HepG2 (cell line): Measurements from ENCODE around the gene PASK. TPM values are rescaled to one million over a fixed set of nuclear protein-coding genes. Genes with fewer than 3 reads are reported as not detected.

Source experiments
- AGO2 ChIP-seq: fragments of 200-400 bp; formaldehyde crosslinking; optimal IDR thresholded peaks from 2 replicates; pipeline ENCODE3; 2017; ENCODE audit warnings: mild to moderate bottlenecking, low read depth, low read length, moderate library complexity
- AKAP8 ChIP-seq: sonication (generic); formaldehyde crosslinking; IDR thresholded peaks from 2 replicates; pipeline ENCODE4 v1.5.1; 2020; ENCODE audit warnings: mild to moderate bottlenecking, missing genetic modification reagents
- ATRX ChIP-seq: sonication (generic); formaldehyde crosslinking; IDR thresholded peaks from 2 replicates; pipeline ENCODE4 v1.4.0; 2020; ENCODE audit warnings: missing genetic modification reagents, borderline replicate concordance
- CHD4 ChIP-seq: fragments of 200-600 bp; sonication (generic); IDR thresholded peaks from 2 replicates; pipeline ENCODE4 v1.7.0; 2017; ENCODE audit warnings: mild to moderate bottlenecking, low read length, borderline replicate concordance
- FOSL2 ChIP-seq: sonication (generic); formaldehyde crosslinking; IDR thresholded peaks from 2 replicates; pipeline ENCODE4 v1.4.0; 2020; ENCODE audit warnings: missing genetic modification reagents
- GLI4 ChIP-seq: sonication (generic); formaldehyde crosslinking; IDR thresholded peaks from 2 replicates; pipeline ENCODE4 v1.5.1; 2020; ENCODE audit warnings: missing genetic modification reagents, mild to moderate bottlenecking, moderate library complexity, borderline replicate concordance
- HDAC6 ChIP-seq: fragments of 200-600 bp; sonication (generic); IDR thresholded peaks from 2 replicates; pipeline ENCODE4 v1.7.0; 2017; ENCODE audit warnings: mild to moderate bottlenecking, antibody characterized with exemption, low read length, low read depth
- HNF4G ChIP-seq, 2 experiments: sonication (generic) in 1 of 2; formaldehyde crosslinking in 1 of 2; IDR thresholded peaks; 2 replicates each; pipeline versions ENCODE4 v1.4.0 to v1.6.1; 2011 to 2020; ENCODE audit warnings: borderline replicate concordance in 2 of 2, low read depth in 2 of 2, mild to moderate bottlenecking in 2 of 2, low read length in 1 of 2, missing genetic modification reagents in 1 of 2, moderate library complexity in 1 of 2
- HNRNPLL ChIP-seq: fragments of 200-400 bp; formaldehyde crosslinking; IDR thresholded peaks from 2 replicates; pipeline ENCODE4 v1.6.1; 2017; ENCODE audit warnings: mild to moderate bottlenecking, low read depth, low read length; ENCODE audit not compliant: poor library complexity, severe bottlenecking
- HOXA5 ChIP-seq: sonication (generic); formaldehyde crosslinking; IDR thresholded peaks from 2 replicates; pipeline ENCODE4 v1.4.0; 2020; ENCODE audit warnings: missing genetic modification reagents
- KDM6A ChIP-seq: IDR thresholded peaks from 2 replicates; pipeline ENCODE4 v1.6.1; 2016; ENCODE audit warnings: low read depth
- NAIF1 ChIP-seq: sonication (generic); formaldehyde crosslinking; IDR thresholded peaks from 2 replicates; pipeline ENCODE4 v1.5.0; 2020; ENCODE audit warnings: mild to moderate bottlenecking, missing genetic modification reagents, borderline replicate concordance
- NCOR1 ChIP-seq: fragments of 200-600 bp; sonication (generic); IDR thresholded peaks from 2 replicates; pipeline ENCODE4 v1.7.0; 2017; ENCODE audit warnings: antibody characterized with exemption, low read length, borderline replicate concordance
- NFE2L2 ChIP-seq: fragments of 150-350 bp; IDR thresholded peaks from 2 replicates; pipeline ENCODE4 v1.6.1; 2014; ENCODE audit warnings: low read length
- NFRKB ChIP-seq: fragments of 450-650 bp; IDR thresholded peaks from 2 replicates; pipeline ENCODE4 v1.6.1; 2017
- PITX1 ChIP-seq: sonication (generic); formaldehyde crosslinking; IDR thresholded peaks from 2 replicates; pipeline ENCODE4 v1.5.1; 2020; ENCODE audit warnings: mild to moderate bottlenecking, missing genetic modification reagents
- SOX13 ChIP-seq, 3 experiments: fragments of 450-650 bp in 1 of 3; sonication (generic) in 1 of 3; formaldehyde crosslinking in 1 of 3; IDR thresholded peaks in 2 of 3; conservative IDR thresholded peaks in 1 of 3; 2 replicates each; pipeline versions ENCODE4 v1.5.0 to v1.6.1; 2016 to 2020; ENCODE audit warnings: antibody characterized with exemption in 1 of 3, mild to moderate bottlenecking in 1 of 3, missing compliant biosample characterization in 1 of 3, missing genetic modification reagents in 1 of 3, moderate library complexity in 1 of 3
- ZC3H13 ChIP-seq: sonication (generic); formaldehyde crosslinking; IDR thresholded peaks from 2 replicates; pipeline ENCODE4 v1.8.1; 2023; ENCODE audit warnings: mild to moderate bottlenecking, missing genetic modification reagents, moderate library complexity
- ZNF230 ChIP-seq: sonication (generic); formaldehyde crosslinking; IDR thresholded peaks from 2 replicates; pipeline ENCODE4 v1.4.0; 2020; ENCODE audit warnings: mild to moderate bottlenecking, missing genetic modification reagents
- ZNF432 ChIP-seq: sonication (generic); formaldehyde crosslinking; IDR thresholded peaks from 2 replicates; pipeline ENCODE4 v1.5.0; 2020; ENCODE audit warnings: missing genetic modification reagents, mild to moderate bottlenecking, borderline replicate concordance
- ZNF558 ChIP-seq: sonication (generic); formaldehyde crosslinking; IDR thresholded peaks from 2 replicates; pipeline ENCODE4 v1.9.0; 2022; ENCODE audit warnings: mild to moderate bottlenecking, missing genetic modification reagents, borderline replicate concordance
- ZNF605 ChIP-seq: sonication (generic); formaldehyde crosslinking; IDR thresholded peaks from 2 replicates; pipeline ENCODE4 v1.8.0; 2022; ENCODE audit warnings: mild to moderate bottlenecking, missing genetic modification reagents
- ZNF629 ChIP-seq: sonication (generic); formaldehyde crosslinking; conservative IDR thresholded peaks from 2 replicates; pipeline ENCODE4 v1.5.0; 2020; ENCODE audit warnings: missing genetic modification reagents
- ZNF75D ChIP-seq: sonication (generic); formaldehyde crosslinking; IDR thresholded peaks from 2 replicates; pipeline ENCODE4 v1.8.1; 2023; ENCODE audit warnings: missing genetic modification reagents, mild to moderate bottlenecking, borderline replicate concordance
- ZSCAN9 ChIP-seq: IDR thresholded peaks from 2 replicates; pipeline ENCODE4 v1.6.1; 2016; ENCODE audit warnings: borderline replicate concordance
- polyA plus RNA-seq, 8 experiments: library from polyadenylated mRNA; depleted of rRNA in 3 of 8; stranded (reverse) in 7 of 8; unstranded in 1 of 8; fragments of >200 nt; fragmentation: Illumina TruSeq in 4 of 8; extraction: Trizol in 4 of 8; gene quantifications; 2 replicates each; pipeline versions ENCODE4 v1.2.1 to v1.2.3, GENCODE V29; 2011 to 2016; ENCODE audit warnings: low read depth in 4 of 8, missing spikeins in 1 of 8, mixed read lengths in 1 of 8; ENCODE audit not compliant: insufficient read depth in 1 of 8
- total RNA-seq, 5 experiments: library from RNA; depleted of rRNA; stranded (reverse); fragments of >200 nt; fragmentation: Illumina TruSeq; extraction: Trizol; gene quantifications; 2 replicates each; pipeline ENCODE4 v1.2.3, GENCODE V29; 2016; ENCODE audit warnings: low read depth in 1 of 5
- TF ChIP-seq, protein P1 (sequence below): IDR thresholded peaks from 2 replicates; pipeline ENCODE4 v1.4.0; 2020; ENCODE audit warnings: mild to moderate bottlenecking, missing genetic modification reagents

PASK gene
- total and polyA plus RNA-seq, 2 of the 13 experiments (the other 11 are each of a cell fraction or from before 2014, with no cell fraction given) = 6.9 to 17.0 TPM

DNA sequence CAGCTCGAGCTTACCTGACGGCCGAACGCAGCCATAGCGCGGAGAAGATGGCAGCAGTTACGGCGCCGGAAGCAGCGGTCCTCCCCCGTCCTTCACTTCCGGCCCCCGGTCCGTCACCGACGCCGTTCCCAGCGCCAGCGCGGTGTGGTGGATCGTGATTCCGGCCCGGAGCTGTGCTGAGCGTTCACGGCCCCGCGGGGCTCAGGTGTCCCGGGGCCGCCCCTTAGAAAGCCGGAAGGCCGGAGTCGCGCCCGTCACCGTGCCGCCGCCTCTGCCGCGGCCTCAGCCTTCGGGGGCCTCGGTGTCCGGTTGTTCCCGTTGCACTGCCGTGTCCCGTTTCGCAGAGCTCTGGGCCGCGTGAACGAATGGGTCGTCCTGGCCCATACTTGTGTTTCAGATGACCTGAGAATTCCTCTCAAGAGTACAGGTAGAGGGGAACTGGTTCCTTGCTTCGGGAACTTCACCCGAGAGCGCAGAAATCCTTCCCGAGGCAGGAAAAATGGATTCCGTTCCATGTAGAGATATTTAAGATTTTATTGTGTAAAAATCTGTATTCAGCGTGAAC is 47.0 kb downstream of the PASK start, which contains the start of gene MTERF4 (continued):
- TF ChIP-seq SOX13 (IDR thresholded peaks at IDR 0.05) = no peak; the same call in 1 of the 2 replicates
- peak in 1 of 2 experiments; percentile 83; a peak in 3 of 4 replicates for TF ChIP-seq SOX13 (CRISPR knock-in tag; conservative IDR thresholded peaks at IDR 0.05 in 1 of 2, IDR thresholded peaks at IDR 0.05 in 1 of 2)
- TF ChIP-seq NAIF1 = peak; percentile 89
- peak; percentile 97 for TF ChIP-seq ZSCAN9 (CRISPR knock-in tag)
- no peak for TF ChIP-seq KDM6A (CRISPR knock-in tag)
- TF ChIP-seq HDAC6 = no peak
- TF ChIP-seq FOSL2 (CRISPR knock-in tag) = peak; percentile 83
- TF ChIP-seq ZNF75D (CRISPR knock-in tag) = peak; percentile 83; the same call in 1 of the 2 replicates
- TF ChIP-seq ATRX (CRISPR knock-in tag) = no peak
- TF ChIP-seq ZNF432 = no peak
- TF ChIP-seq, protein P1, sequence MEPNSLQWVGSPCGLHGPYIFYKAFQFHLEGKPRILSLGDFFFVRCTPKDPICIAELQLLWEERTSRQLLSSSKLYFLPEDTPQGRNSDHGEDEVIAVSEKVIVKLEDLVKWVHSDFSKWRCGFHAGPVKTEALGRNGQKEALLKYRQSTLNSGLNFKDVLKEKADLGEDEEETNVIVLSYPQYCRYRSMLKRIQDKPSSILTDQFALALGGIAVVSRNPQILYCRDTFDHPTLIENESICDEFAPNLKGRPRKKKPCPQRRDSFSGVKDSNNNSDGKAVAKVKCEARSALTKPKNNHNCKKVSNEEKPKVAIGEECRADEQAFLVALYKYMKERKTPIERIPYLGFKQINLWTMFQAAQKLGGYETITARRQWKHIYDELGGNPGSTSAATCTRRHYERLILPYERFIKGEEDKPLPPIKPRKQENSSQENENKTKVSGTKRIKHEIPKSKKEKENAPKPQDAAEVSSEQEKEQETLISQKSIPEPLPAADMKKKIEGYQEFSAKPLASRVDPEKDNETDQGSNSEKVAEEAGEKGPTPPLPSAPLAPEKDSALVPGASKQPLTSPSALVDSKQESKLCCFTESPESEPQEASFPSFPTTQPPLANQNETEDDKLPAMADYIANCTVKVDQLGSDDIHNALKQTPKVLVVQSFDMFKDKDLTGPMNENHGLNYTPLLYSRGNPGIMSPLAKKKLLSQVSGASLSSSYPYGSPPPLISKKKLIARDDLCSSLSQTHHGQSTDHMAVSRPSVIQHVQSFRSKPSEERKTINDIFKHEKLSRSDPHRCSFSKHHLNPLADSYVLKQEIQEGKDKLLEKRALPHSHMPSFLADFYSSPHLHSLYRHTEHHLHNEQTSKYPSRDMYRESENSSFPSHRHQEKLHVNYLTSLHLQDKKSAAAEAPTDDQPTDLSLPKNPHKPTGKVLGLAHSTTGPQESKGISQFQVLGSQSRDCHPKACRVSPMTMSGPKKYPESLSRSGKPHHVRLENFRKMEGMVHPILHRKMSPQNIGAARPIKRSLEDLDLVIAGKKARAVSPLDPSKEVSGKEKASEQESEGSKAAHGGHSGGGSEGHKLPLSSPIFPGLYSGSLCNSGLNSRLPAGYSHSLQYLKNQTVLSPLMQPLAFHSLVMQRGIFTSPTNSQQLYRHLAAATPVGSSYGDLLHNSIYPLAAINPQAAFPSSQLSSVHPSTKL (CRISPR knock-in tag) = peak; percentile 94
- TF ChIP-seq ZNF558 (CRISPR knock-in tag) = no peak; the same call in 1 of the 2 replicates
- TF ChIP-seq HNRNPLL = peak; percentile 82
- TF ChIP-seq HNF4G (IDR thresholded peaks at IDR 0.05; ENCODE audit: borderline replicate concordance, low read depth, low read length) = no peak
- peak; percentile 93 for TF ChIP-seq HNF4G (CRISPR knock-in tag; IDR thresholded peaks at IDR 0.05; ENCODE audit: borderline replicate concordance, low read depth)
- TF ChIP-seq AGO2 = no peak
- TF ChIP-seq HOXA5 (CRISPR knock-in tag) = peak; percentile 99
- no peak for TF ChIP-seq CHD4
- peak; percentile 68 for TF ChIP-seq ZNF629 (CRISPR knock-in tag)
- no peak for TF ChIP-seq NFE2L2
- TF ChIP-seq ZNF605 = peak; percentile 100
- peak; percentile 20; the same call in 1 of the 2 replicates for TF ChIP-seq NCOR1
- TF ChIP-seq ZC3H13 = peak; percentile 97
- peak; percentile 83; the same call in 1 of the 2 replicates for TF ChIP-seq ZNF230
- peak; percentile 96 for TF ChIP-seq PITX1
- TF ChIP-seq NFRKB = peak; percentile 78
- TF ChIP-seq AKAP8 (CRISPR knock-in tag) = peak; percentile 97
- 0 out of 2 replicates have a peak, but pooled peaks have one; percentile 45 for TF ChIP-seq GLI4 (CRISPR knock-in tag)
